ENCODE data around the gene TCEA3. TPM values are rescaled to one million over a fixed set of nuclear protein-coding genes. Genes with fewer than 3 reads are reported as not detected.

The TCEA3 gene
- total RNA-seq, 4 donors from 2014 or later, result 9.1 to 30.7 (median 25.1) TPM

GRCh38 chr1:23344987-23345472 is 79.5 kb downstream of the TCEA3 start:
- 29 to 35% methylated on average over 8 of the region's 8 CpGs for WGBS, 2 donors
- no peaks in the 10 kb centered on the region for H3K36me3 ChIP-seq
- peaks cover 6 to 41% (median 29%) of the 10 kb centered on the region in 3 donors for H3K4me1 ChIP-seq
- H3K27ac ChIP-seq, result peak overlapping the region; percentile 95 to 99 (median 97)
- no peak for DNase-seq
- intact Hi-C loops (cut with DNase I), result no loop called here
- H3K27me3 ChIP-seq, result no peaks in the 10 kb centered on the region
- H3K4me3 ChIP-seq, result peak overlapping the region; percentile 66 to 95 (median 90)
- TF ChIP-seq CTCF (IDR thresholded peaks at IDR 0.05) (no peak), POLR2A (IDR thresholded peaks at IDR 0.05) (no peak)
- no peaks in the 10 kb centered on the region for H3K9me3 ChIP-seq

GRCh38 chr1:23344111-23344986 is 80.2 kb downstream of the TCEA3 start, which contains the start of gene HNRNPR:
Gene HNRNPR (minus strand): TSS chr1:23344284. CDS start chr1:23341008, 3,276 bp downstream.
- Histone ChIP-seq H3K4me3 (peak within 1 kb of the TSS; percentile 66 to 95 (median 90)), H3K27ac (peak within 1 kb of the TSS; percentile 95 to 99 (median 97)), H3K36me3 (no peaks in the 10 kb centered on the region), H3K9me3 (no peaks in the 10 kb centered on the region), H3K27me3 (no peaks in the 10 kb centered on the region), H3K4me1 (peaks cover 6 to 48% (median 36%) of the 10 kb centered on the region in 3 donors)
- whole genome bisulfite sequencing, 2 donors, result 2% methylated on average over 11 of the region's 87 CpGs; no CpG with 5 or more reads in 1 of the 2 donors
- TF ChIP-seq CTCF (IDR thresholded peaks at IDR 0.05) (peak in 5 of 6 experiments; percentile 13 to 36 (median 20)), POLR2A (IDR thresholded peaks at IDR 0.05) (peak in 3 of 4 donors; percentile 66 to 92 (median 82))
- intact Hi-C loops (cut with DNase I), result no loop called here
- DNase-seq, result peak; percentile 96

GRCh38 chr1:23343221-23344110 is 81.1 kb downstream of the TCEA3 start:
- Histone ChIP-seq H3K27ac (peak overlapping the region; percentile 95 to 99 (median 97)), H3K4me3 (peak overlapping the region; percentile 66 to 95 (median 90)), H3K4me1 (peaks cover 6 to 56% (median 41%) of the 10 kb centered on the region in 3 donors), H3K27me3 (no peaks in the 10 kb centered on the region), H3K9me3 (no peaks in the 10 kb centered on the region), H3K36me3 (no peaks in the 10 kb centered on the region)
- intact Hi-C loops (cut with DNase I), result no loop called here
- TF ChIP-seq POLR2A (IDR thresholded peaks at IDR 0.05), result no peak
- no peak for TF ChIP-seq CTCF (IDR thresholded peaks at IDR 0.05)
- WGBS, 2 donors, result 0 to 1% methylated on average over 18 of the region's 66 CpGs
- DNase-seq, result no peak

- peaks cover 6 to 69% (median 47%) of the 10 kb centered on the region in 3 donors for H3K4me1 ChIP-seq
- 5 to 6% methylated on average over 10 of the region's 10 CpGs for WGBS, 2 donors
- TF ChIP-seq CTCF (IDR thresholded peaks at IDR 0.05) (no peak), POLR2A (IDR thresholded peaks at IDR 0.05) (no peak)
Observed at GRCh38 chr1:23341931-23342692, 82.4 kb downstream of the TCEA3 start.

More at GRCh38 chr1:23341931-23342692, 82.4 kb downstream of the TCEA3 start:
- Histone ChIP-seq H3K36me3 (peaks cover 0 to 10% (median 0%) of the 10 kb centered on the region in 3 donors), H3K27me3 (no peaks in the 10 kb centered on the region), H3K9me3 (no peaks in the 10 kb centered on the region), H3K4me3 (peak overlapping the region; percentile 66 to 95 (median 90)), H3K27ac (peak overlapping the region in 3 of 4 donors; percentile 5 to 99 (median 95))
- DNase-seq, result no peak
- intact Hi-C loops (cut with DNase I), result no loop called here
